UCSD-AML1 (cell line): ENCODE results near the gene PEX10.
"Not testable (repeated sequence)": the region's sequence is repeated elsewhere in the genome, so short reads cannot be mapped to it uniquely, and the experiment has no call there.

Experiments used
- DNase-seq: peaks from one replicate; lab custom pipeline; 2025; ENCODE audit not compliant: unreplicated experiment; lab: John Stamatoyannopoulos, UW

PEX10 gene

GRCh38 chr1:2443277-2444137, 31.1 kb upstream of the PEX10 start:
- no peak for DNase-seq

DNA sequence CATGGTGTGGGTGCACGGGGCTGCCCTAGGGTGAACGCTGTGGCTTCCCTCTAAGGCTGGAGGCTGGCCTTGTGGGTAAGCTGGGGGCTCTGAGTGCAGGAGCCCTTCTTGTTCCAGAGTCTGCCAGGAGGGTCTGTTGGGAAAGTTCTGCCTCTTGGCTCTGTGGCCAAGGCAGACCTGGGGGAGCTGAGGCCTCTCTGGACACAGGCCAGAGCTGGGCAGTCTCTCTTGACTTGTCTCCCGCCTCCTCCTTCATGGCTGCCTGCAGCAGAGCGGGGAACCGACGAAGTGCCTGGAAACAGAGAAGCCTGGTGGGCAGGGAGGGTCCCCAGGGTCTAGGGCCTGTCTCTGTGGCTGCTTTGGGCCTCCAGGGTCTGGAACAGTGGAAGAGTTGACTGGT, 30.3 kb upstream of the PEX10 start:
- DNase-seq: no peak

DNA sequence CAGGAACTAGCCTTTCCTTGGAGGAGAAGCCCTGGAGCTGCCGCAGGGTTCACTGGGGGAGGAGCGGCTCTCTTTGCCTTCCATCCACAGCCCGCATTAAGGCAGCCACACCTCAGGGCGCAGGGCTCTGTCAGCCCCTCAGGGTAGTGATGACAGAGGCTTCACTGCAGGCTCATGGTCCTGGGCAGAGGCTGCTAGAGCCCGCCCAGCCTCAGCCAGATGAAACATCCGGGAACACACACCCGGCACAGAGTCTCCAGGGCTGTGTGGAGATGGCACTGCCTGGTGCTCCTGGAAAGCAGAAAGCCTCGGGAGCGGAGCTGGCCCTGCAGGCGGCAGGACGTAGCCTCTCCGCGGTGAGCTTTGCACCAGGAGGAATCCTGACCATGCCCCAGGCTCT, 29.4 kb upstream of the PEX10 start:
- no peak for DNase-seq

DNA sequence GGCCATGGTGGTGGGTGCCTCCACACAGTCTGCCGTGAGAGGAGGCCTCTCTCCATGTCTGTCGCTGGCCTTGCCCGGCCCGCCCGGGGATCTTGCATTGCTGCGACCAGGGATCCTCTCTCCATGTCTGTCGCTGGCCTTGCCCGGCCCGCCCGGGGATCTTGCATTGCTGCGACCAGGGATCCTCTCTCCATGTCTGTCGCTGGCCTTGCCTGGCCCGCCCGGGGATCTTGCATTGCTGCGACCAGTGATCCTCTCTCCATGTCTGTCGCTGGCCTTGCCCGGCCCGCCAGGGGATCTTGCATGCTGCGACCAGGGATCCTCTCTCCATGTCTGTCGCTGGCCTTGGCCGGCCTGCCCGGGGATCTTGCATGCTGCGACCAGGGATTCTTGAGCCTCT, 28.0 kb upstream of the PEX10 start:
- DNase-seq: not testable (repeated sequence)

DNA sequence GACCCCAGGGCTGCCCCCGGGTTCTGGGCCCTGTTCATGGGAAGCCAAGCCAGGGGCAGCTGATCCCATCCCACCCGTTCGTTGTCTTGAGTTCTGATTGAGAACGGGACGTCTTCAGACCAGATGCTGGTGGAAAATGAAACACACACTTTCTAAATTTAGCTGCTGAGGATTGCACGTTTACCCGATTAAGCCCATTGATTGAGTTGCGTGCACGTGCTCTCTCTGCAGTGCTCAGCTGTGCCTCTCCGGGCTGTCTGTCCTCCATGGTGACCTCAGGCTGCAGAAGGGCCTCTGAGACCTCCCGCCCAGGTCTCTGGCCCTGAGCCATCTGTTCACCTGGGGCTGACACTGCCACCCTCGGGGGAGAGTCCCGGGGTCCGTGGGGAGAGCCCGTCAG, 27.0 kb upstream of the PEX10 start:
- no peak for DNase-seq

DNA sequence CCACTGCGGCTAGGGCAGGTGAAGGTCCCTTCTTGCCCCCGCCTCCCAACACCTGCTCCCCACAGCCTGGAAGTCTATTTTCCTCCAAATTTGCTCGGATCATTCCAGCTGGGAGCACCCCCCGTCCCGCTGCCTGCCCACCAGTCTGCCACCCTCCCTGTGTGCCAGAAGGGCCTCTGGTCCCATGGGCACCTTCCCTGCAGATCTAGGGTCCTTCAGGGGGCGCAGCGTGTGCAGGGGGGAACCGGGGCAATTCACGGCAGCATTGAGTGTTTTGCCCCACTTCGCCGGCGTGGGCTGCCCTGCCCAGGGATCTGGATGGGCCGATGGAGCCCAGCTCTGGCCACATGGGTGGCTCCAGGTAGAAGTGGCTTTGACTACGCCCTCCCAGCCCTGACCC, 26.3 kb upstream of the PEX10 start:
- DNase-seq: no peak

- DNase-seq: no peak
Measured at GRCh38 chr1:2438038-2438437, 25.7 kb upstream of the PEX10 start.

GRCh38 chr1:2437617-2438016, 25.3 kb upstream of the PEX10 start:
- DNase-seq: no peak

DNA sequence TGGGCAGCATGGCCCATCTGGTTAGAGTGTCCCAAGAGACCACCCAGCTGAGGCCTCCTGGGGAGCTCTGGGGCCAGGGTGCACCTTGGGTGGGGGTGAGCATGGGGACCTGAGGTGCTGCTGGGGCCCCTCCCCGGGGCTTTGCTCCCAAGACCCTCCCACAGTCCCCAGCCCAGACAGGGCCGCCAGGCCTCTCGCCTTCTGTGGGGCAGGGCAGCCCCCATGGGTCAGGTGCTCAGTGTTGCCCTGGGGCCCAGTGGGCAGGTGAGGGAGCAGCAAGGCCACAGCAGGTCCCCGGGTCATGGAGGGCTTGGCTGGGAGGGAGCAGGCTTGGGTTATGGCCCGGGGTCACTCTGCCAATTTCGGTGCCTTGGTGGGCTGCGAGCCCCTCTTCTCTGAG, 24.5 kb upstream of the PEX10 start:
- no peak for DNase-seq

DNA sequence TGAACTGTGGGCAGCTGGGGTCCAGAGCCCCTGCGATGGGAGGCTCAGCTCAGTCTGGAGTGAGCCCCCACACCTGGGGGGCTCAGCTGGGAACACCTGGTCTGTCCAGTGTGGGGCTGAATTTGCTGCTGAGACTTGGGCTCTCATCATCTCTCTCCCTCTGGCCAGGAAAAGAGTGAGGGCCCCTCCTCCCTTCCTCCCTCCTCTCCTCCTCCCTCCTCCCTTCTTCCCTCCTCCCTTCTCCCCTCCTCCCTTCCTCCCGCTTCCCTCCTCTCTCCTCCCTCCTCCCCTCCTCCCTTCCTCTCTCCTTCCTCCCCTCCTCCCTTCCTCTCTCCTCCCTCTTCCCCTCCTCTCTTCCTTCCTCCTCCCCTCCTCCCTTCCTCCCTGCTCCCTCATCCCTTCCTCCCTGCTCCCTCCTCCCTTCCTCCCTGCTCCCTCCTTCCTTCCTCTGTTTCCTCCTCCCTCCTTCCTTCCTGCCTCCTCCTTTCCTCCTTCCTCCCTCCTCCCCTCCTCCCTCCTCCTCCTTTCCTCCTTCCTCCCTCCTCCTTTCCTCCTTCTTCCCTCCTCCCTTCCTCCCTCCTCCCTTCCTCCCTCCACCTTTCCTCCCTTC, 23.5 kb upstream of the PEX10 start:
- no peak for DNase-seq

DNA sequence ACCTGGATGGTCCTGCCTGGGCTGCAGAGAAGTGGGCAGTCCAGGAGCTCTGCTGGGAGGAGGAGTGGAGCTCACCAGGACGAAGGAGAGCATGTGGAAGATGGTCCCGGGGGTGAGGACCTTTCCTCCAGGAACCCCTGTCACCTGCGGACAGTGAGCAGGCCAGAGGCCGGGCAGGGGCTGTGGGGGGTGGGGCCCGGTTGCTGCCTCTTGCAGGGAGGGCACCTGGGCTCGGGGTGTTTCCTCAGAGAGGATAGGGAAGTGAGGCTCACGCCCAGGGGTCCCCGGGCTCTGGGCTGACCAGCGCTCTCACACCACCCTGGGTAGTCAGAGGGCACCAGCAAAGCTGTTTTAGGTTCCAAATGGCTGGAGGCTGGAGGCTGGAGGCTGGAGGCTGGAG, 22.7 kb upstream of the PEX10 start:
- no peak for DNase-seq

- no peak for DNase-seq
Measured at GRCh38 chr1:2433936-2434655, 21.7 kb upstream of the PEX10 start.

GRCh38 chr1:2433196-2433595, 20.8 kb upstream of the PEX10 start:
- no peak for DNase-seq

- DNase-seq: no peak
Measured at GRCh38 chr1:2432441-2432844, 20.1 kb upstream of the PEX10 start.

GRCh38 chr1:2431518-2431917, 19.2 kb upstream of the PEX10 start:
- DNase-seq: no peak

GRCh38 chr1:2431103-2431502, 18.7 kb upstream of the PEX10 start:
- no peak for DNase-seq

DNA sequence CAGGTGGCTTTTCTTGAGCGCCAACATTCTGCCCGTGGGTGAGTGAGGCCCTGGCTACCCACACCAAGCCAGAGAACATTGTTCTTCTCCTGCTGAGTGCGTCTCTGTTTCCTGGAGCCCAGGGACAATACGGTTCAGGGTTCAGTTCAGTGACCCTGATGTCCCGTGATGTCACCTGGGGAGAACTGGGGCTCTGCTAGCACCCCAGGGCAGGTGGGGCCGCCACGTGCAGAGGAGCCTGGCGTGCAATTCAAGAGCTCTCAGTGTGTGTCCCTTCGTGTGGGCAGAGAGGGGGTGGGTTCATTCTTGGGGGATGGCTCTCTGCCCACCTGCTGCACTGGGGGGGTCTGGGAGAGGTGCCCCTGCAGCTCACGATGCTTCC, 18.2 kb upstream of the PEX10 start:
- DNase-seq: no peak

DNA sequence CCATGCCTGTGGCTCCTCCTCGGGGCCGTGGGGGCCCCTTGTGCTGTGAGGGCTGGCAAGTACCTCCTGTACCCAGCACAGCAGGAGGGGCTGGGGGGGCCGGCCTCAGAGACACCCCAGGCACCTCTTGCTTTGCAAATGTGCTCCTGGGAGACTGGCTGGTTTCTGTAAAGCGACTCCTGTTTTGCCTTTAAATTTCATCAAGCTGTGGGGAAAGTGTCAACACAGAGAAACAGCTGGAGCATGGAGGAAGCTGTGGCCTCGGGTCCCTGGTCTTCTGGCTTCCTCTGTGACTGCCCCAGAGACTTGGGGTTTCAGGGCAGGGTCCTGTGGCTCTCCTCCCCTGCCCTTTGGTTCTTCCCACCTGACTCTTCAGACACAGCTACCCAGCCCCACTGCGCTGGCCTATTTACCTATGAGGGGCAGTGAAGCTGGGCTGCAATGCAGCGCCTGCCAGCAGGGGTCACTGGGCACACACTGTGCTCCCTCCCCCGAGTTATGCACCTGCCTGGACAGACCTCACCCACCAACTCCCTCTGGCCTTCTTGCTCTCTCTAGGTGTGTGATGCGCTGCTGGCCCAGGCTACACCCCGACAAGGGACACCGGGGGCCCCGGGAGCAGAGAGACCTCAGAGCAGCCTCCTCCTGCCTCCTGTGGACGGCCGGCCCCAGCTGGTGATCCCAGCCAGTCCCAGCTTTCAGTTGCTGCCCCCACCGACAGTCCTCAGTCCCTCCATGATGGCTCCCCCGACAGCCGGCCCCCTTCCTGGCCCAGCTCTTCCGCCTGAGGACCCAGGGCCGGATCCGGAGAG, 17.6 kb upstream of the PEX10 start:
- DNase-seq: no peak

DNA sequence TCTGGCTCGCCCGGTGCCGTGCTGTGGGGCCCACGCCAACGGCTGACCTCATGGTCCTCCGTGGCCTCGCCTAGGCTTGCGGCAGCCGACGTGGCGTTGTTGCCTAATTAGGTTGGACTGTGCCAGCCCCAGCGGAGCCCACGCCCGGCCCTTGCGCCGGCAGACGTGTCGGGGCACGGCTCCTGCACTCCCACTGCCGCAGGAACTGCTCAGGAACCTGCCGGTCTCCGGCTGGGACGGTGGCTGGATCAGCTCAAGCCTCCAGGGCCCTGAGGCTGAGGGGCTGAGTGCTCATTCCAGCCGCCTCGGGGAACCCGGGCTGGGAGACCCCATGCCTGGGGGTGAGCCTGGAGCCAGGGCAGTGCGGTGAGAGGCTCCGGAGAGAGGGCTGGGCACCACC, 16.1 kb upstream of the PEX10 start:
- DNase-seq: no peak

GRCh38 chr1:2427976-2428375, 15.6 kb upstream of the PEX10 start:
- DNase-seq: no peak

DNA sequence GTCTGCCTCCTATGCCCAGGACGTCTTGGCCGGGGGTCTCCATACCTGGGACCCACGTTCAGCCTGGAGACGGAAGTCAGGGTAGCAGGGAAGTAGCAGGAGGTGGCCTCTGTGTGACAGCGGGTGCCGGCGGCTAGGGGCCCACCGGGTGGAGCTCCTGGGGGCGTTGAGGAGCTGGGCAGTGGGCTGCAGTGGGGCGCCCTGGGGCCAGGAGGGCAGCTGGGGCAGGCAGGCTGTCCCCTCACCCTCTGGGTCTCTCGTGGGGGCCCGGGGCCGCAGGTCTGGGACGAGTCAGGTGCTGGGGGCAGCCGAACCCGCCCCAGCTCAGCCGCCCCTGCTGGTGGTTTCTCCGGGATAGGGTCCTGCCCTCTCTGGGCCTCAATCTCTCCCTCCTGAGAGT, 14.7 kb upstream of the PEX10 start:
- DNase-seq: no peak
